ENCODE measurements around the gene FAM13C. TPM values are rescaled to one million over a fixed set of nuclear protein-coding genes. Genes with fewer than 3 reads are reported as not detected.

The FAM13C gene
- total RNA-seq, 1 experiment from 2014 or later: 0.18 TPM

DNA sequence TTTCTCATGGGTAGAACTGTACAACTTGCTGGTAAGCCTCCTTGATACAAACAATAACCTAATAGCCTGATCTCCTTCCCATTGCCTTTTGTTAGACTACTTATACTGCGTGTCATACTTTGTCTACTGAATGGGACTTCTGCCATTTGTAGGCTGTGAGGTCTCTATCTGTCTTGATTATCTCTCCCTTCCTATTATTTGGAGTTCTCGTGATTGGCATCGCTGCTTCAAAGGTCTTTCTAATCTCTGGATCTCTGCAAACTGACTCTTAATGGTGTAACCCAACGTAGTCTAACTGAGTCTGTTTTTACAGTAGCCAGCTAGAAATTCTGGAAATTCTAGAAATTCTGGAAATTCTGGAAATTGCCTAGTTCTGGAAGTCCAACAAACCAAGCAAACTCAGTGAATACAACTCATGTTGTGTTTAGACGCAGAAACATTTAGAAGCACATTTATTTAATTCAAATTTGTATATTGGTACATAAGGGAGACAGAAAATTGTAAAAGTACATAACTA is 156.1 kb downstream of the FAM13C start:
- Histone ChIP-seq H3K4me3 (ENCODE audit: low read depth, low read length) (no peak overlapping the region), H3K36me3 (ENCODE audit: control insufficient read depth, insufficient read depth, low read length) (peaks cover 8% of the 10 kb centered on the region), H3K27me3 (replicated peaks; ENCODE audit: control insufficient read depth, insufficient read depth, low read length) (no peaks in the 10 kb centered on the region), H3K4me1 (peaks cover 20% of the 10 kb centered on the region), H3K9me3 (no peaks in the 10 kb centered on the region)
- H3K27me3 Mint-ChIP-seq (ENCODE audit: insufficient read depth, unreplicated experiment): no peaks in the 10 kb centered on the region
- BruUV-seq (replicated peaks): no TSS peak
- POLR2A ChIA-PET: no interaction called here
- H3K4me3 Mint-ChIP-seq (ENCODE audit: unreplicated experiment): peak overlapping the region; percentile 10
- peaks cover 12% of the 10 kb centered on the region for H3K9me3 Mint-ChIP-seq (ENCODE audit: unreplicated experiment)
- TF ChIP-seq, protein P1, sequence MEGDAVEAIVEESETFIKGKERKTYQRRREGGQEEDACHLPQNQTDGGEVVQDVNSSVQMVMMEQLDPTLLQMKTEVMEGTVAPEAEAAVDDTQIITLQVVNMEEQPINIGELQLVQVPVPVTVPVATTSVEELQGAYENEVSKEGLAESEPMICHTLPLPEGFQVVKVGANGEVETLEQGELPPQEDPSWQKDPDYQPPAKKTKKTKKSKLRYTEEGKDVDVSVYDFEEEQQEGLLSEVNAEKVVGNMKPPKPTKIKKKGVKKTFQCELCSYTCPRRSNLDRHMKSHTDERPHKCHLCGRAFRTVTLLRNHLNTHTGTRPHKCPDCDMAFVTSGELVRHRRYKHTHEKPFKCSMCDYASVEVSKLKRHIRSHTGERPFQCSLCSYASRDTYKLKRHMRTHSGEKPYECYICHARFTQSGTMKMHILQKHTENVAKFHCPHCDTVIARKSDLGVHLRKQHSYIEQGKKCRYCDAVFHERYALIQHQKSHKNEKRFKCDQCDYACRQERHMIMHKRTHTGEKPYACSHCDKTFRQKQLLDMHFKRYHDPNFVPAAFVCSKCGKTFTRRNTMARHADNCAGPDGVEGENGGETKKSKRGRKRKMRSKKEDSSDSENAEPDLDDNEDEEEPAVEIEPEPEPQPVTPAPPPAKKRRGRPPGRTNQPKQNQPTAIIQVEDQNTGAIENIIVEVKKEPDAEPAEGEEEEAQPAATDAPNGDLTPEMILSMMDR (IDR thresholded peaks at IDR 0.05; ENCODE audit: insufficient read depth in 1 of 2, low read depth in 1 of 2, low read length in 1 of 2, severe bottlenecking in 1 of 2, unreplicated experiment in 1 of 2): no peak
- H3K36me3 Mint-ChIP-seq (ENCODE audit: insufficient read depth, unreplicated experiment): peaks cover 32% of the 10 kb centered on the region
- CTCF ChIA-PET: no interaction called here
- intact Hi-C loops (cut with micrococcal nuclease; ENCODE audit: unreplicated experiment): no loop called here
- H3K27ac Mint-ChIP-seq (ENCODE audit: unreplicated experiment): no peak overlapping the region
- DNase-seq: peak in 1 of 2 experiments; percentile 78
- H3K4me1 Mint-ChIP-seq (ENCODE audit: low read depth, unreplicated experiment): peaks cover 17% of the 10 kb centered on the region

Other genes with a start within 250 kb of the FAM13C start
- gene PHYHIPL, start 185.9 kb downstream of the FAM13C start, total RNA-seq (2022): 48.1 and 50.2 TPM in 2 replicates